GM19395 (cell line): Measurements from ENCODE around the gene BHLHE40.
"Not testable (repeated sequence)": the region's sequence is repeated elsewhere in the genome, so short reads cannot be mapped to it uniquely, and the experiment has no call there.

Experiments
- ATAC-seq: cut with Tn5 transposase; IDR thresholded peaks from one replicate; pipeline ENCODE4 v1.9.1; 2021; ENCODE audit warnings: mild to moderate bottlenecking, moderate library complexity; ENCODE audit not compliant: unreplicated experiment

BHLHE40 gene

DNA sequence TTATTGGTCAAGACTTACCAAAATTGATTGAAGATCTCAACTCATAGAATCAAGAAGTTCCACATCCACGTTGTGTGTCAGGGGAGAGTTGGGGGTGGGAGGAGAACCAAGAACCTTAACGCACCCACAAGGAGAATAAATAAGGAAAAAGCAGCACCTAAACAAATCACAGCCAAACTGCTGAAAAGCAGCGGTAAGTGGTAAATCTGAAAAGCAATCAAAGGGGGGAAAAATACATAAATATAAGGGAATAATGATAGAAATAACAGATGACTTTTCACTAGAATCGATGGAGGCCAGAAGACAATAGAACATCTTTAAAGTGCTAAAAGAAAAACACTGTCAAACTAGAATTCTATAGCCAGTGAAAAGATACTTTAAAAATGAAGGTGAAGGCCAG, 20.1 kb upstream of the BHLHE40 start:
- ATAC-seq: no peak

DNA sequence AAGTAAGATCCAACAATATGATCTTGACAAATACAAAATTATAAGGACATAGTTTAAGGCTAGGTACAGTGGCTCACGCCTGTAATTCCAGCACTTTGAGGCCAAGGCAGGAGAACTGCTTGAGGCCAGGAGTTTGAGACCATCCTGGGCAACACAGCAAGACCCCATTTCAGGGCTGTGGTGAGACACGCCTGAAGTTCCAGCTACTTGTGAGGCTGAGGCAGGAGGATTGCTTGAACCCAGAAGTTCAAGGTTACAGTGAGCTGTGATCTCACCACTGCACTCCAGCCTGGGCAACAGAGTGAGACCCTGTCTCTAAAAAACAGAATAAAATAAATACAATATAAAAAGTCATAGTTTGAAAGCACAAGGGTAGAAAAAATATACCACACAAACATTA, 17.4 kb upstream of the BHLHE40 start:
- ATAC-seq: not testable (repeated sequence)

DNA sequence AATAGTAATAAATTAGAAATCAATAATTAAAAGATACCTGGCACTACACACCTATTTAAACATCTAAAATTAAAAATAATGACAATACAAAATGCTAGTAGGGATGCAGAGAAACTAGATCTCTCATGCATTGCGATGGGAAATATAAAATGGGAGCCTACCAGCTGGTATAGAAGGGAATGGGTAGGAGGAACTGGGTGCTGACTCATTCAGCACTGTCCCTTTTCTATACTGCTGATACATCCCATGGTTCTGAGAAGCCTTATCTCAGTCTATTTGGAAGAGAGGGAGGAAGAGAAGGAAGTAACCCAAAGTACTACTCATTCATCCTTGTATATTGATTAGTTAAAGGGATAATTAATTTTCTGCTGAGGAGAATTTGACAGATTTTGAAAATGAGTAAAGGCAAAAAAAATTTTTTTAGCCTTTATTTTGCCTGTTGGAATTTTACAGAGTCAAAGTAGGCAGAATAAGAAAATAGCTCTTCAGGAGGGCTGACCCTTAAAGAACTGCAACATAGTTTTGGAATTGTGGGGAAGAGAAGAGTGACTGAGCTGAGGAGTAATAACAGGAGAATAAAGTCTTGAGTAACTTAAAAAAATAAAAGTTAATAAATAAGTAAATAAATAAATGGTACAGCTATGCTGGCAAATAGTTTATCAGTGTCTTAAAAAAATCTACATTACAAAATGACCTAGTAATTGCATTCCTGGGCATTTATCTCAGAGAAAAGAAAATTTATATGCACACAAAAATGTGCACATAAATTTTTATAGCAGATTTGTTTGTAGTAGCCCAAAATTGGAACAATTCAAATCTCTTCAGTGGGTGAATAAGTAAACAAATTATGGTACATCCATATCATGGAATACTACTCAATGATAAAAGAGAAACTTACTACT, 15.3 kb upstream of the BHLHE40 start:
- ATAC-seq: no peak

DNA sequence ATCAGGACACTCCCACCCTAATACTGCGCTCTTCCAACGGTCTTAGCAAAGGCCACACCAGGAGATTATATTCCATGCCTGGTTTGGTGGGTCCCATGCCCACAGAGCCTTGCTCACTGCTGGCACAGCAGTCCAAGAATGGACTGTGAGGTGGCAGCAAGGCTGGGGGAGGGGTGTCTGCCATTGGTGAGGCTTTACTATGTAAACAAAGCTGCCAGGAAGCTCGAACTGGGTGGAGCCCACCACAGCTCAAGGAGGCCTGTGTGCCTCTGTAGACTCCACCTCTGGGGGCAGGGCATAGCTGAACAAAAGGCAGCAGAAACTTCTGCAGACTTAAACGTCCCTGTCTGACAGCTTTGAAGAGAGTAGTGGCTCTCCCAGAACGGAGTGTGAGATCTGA, 13.2 kb upstream of the BHLHE40 start:
- ATAC-seq: not testable (repeated sequence)

DNA sequence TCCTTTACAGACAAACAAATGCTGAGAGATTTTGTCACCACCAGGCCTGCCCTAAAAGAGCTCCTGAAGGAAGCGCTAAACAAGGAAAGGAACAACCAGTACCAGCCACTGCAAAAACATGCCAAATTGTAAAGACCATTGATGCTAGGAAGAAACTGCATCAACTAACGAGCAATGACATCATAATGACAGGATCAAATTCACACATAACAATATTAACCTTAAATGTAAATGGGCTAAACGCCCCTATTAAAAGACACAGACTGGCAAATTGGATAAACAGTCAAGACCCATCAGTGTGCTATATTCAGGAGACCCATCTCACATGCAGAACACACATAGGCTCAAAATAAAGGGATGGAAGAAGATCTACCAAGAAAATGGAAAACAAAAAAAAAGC, 11.6 kb upstream of the BHLHE40 start:
- ATAC-seq: not testable (repeated sequence)

DNA sequence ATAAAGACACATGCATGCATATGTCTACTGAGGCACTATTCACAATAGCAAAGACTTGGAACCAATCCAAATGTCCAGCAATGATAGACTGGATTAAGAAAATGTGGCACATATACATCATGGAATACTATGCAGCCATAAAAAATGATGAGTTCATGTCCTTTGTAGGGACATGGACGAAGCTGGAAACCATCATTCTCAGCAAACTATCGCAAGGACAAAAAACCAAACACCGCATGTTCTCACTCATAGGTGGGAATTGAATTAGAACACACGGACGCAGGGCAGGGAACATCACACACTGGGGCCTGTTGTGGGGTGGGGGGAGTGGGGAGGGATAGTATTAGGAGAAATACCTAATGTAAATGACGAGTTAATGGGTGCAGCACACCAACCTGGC, 7.8 kb upstream of the BHLHE40 start:
- ATAC-seq: not testable (repeated sequence)

DNA sequence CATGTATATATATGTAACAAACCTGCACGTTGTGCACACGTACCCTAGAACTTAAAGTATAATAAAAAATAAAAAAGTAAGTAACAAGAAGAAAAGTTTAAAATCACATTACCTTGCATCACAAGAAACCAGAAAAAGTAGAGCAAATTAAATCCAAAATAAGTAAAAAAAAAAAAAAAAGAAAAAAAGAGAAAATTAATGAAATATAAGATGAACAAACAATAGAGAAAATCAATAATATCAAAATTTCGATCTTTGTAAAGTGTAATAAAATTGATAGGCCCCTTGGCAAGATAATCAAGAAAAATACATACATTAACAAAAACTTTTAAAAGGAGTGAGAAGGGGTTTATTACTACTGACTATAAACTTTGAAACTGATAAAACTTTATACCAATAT, 7.4 kb upstream of the BHLHE40 start:
- no peak for ATAC-seq

DNA sequence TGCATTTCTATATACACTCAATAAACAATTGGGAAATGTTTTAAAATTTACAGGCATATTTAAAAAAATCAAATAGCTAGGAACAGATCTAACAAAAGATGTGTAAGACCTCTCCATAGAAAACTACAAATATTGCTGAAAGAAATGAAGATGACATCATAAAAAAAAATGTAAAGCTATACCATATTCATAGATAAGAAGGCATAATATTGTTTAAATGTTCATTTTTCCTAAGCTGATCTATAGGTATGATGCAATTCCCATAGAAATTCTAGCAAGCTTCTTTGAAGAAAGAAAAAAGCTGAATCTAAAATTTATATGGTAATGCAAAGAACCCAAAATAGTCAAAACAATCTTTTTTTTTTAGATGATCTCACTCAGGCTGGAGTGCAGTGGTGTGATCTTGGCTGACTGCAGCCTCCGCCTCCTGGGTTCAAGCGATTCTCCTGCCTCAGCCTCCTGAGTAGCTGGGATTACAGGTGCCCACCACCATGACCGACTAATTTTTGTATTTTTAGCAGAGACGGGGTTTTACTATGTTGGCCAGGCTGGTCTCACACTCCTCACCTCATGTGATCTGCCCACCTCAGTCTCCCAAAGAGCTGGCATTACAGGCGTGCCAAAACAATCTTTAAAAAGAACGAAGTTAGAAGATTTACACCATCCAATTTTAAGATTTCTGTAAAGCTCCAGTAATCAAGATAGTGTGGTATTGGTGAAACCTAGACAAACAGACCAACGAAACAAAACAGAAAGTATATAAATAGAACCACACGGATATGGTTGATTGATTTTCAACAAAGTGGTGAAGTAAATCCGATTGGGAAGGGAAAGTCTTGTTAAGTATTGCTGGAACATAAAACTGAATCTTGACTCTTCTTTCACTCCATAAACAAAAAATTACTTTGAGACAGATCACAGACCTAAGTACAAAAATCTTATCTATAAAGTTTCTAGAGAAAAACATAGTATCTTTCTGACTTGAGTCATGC, 6.3 kb upstream of the BHLHE40 start:
- peak; percentile 32 for ATAC-seq

DNA sequence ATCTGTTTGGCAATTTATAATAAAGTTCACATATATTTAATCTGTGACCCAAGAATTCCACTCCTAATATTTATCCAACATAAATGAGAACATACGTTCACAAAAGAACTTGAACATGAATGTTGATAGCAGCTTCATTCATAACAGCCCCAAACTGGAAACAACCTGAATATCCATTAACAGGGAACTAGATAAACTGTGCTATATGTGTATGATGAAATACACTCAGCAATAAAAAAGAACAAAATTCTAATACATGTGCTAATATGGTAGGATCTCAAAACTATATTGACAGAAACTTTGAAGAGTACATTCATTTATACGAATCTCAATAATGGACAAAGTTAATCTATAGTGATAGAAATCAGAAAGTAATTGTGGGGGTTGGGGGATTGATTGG, 5.1 kb upstream of the BHLHE40 start:
- ATAC-seq: no peak

DNA sequence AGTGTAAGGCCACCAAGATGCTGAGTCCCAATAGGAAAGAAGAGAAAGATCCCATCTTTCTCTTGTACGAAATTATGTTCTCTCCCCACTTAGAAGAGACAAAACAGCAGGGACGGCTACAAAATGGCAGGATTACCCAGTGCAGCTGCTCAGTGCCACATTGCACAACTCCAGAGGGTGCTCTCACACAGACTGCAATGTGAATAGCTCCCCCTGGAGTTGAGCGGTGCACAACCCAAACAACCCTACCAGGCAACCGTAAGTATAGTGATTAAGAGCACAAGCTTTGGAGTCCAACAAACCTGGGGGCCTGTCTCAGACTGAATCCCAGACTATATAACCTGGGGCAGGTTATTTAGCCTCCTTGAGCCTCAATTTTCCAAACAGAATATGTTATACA, 3.1 kb upstream of the BHLHE40 start:
- ATAC-seq: no peak

DNA sequence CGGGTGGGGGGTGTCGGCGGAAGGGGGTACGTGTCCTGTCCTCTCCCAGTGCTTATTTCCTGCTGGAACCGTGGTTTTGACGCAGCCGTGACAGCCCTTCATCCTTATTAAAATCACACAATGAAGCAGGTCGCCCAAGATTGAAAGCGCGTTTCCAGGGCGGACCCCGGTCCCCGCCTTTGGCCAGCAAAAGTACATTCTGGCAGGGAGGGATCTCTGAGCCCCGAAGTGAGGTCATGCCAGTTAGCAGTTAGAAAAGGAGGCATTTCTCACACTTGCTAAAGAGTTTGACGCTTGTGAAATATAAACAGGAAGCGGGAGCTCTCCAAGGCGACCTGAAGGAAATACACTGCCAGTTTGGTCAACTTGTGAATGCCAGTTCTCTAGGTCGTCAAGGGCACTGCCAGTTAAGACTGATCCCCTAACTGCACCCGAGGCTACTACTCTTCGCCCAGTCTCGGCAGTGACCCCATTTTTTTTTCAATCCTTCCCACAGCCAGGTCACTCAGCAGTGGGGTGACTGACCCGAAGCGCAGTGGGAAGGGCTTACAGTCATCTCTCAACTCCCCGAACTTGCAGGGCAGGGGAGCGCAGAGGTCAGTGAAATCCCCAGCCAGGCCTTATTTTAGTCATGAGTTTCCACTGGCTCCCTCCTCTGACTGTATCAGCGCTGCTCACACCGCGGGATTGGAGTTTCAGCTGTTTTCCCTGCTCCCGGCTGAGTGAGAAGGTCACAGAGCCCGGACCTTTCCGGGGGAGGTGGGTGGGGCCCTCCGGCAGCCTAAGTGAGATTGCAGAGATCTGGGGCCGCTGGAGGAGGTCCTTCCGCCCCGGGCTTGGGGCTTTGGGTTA, 2.0 kb upstream of the BHLHE40 start:
- ATAC-seq: peak; percentile 51

DNA sequence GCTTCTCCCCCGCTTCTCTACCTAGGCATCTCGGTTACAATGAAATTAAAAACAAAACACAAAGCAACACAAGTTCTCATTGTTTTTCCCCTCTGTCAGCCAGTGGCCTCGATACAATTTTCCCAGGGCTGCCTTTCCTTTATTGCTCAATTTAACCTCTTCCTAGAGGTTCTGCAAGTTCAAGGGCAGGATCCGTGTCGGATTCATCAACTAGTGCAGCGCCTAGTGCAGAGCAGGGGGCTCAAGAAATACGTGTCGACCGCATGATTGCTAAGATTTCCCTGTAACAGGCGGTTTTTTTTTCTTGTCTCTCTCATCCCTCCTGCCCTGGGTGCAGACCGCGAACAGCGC, 1.4 kb upstream of the BHLHE40 start:
- ATAC-seq: peak; percentile 0

DNA sequence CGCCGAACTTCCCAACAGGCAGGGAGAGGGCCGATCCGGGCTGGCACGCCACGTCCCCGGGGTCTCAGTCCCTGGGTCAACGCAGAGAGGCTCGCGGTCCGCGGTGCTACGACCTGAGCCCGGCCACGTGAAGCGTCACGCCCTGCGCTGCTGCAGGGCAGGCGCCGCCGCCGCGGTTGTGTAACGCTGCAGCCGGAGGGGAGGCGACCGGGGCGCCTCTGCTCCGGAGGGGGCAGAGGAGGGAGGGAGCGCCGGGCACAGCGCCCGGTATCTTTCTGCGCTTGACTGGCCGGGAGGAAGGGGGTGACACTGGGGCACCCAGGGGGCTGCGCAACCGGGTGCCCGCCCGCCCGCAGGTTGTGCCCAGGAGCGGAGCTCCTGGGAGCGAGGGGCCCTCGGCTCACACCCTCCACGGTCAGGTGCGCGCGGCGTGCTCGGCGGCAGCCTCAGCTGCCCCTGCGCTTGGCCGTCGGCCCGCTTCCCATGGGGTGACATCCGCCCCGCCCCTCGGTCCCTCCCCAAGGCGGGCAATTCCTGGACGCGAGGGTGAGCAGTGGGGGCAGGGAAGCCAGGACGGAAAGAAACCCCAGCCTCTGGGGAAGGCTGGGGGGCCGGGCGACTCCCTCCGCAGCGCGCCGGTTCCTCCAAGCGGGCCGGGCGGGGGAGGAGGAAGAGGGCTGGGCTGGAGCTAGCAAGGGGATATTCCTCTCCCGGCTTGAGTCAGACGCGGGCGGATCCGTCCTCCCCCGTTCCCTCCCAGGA, 852 bp upstream of the BHLHE40 start:
- peak; percentile 45 for ATAC-seq

DNA sequence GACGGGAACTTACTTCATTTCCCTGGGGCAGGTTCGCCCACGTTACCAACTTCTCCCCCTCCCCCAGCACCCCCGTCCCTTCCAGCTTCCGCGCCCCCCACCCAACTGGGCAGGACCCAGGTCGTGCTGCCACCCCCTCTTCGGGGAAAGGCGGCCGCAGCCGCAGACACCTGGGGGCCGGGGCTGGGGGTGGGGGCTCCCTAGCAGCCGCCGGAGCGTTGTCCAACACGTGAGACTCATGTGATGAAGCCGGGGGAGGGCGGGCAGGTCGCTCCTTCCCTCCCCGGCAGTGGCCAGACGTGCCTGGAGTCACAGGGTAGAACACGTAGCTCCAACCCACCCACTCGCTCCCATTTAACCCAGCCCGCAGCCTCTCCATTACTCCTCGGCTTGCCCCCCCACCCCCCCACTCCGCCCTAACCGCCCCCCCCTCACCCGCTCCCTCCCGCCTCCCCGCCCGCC, 240 bp upstream of the BHLHE40 start:
- ATAC-seq: peak; percentile 45

DNA sequence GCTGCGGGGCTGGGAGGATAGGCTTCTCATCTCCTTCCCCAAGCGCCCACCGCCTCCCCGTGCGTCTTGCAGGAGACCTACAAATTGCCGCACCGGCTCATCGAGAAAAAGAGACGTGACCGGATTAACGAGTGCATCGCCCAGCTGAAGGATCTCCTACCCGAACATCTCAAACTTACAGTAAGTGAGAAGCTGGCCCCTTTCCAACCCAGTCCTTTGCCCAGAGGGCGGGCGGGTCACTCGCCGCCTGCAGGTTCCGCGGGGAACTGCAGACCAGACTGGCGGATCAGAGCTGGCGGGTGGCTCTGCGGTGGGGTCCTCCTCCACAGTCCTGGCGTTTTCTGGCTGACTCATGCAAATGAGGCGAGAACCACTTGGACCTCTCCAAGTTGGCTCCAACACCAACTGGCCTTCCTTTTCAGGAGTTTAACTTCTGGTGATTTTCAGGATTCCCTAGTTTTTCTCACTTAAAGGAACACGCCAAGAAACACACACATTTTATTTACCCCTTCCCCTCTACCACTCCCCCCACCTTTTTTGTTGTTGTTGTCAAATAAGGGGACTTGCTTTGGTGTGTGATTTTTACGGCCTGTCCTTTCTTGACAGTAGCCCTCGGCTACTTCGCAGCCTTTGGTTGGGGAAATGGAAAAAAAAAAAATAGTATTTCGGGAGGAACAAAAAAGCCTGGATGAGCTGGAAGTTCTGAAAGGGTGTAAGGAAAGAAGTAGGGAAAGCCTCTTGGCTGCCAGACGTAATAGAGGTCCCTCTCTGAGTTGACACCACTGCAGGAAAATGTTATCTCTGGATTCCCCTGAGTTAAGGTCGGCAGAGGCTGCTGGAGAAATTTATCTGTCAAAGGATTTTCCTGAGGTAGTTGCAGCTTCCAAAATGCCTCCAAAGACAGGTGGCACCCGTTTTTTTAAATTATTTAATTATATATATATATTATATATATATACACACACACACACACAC, 1.3 kb downstream of the BHLHE40 start:
- ATAC-seq: peak; percentile 14

DNA sequence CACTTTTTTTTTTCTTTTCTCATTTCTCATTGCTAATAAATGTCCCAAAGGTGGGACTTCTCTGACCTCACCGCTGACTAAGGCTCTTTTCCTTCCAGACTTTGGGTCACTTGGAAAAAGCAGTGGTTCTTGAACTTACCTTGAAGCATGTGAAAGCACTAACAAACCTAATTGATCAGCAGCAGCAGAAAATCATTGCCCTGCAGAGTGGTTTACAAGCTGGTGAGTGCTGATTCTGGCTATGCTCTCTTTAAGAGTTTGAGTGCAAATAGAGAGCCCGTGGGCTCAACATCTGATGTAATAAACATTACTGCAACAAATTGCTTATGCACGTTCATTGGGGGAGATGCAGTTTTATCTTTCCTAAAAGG, 2.0 kb downstream of the BHLHE40 start:
- no peak for ATAC-seq

DNA sequence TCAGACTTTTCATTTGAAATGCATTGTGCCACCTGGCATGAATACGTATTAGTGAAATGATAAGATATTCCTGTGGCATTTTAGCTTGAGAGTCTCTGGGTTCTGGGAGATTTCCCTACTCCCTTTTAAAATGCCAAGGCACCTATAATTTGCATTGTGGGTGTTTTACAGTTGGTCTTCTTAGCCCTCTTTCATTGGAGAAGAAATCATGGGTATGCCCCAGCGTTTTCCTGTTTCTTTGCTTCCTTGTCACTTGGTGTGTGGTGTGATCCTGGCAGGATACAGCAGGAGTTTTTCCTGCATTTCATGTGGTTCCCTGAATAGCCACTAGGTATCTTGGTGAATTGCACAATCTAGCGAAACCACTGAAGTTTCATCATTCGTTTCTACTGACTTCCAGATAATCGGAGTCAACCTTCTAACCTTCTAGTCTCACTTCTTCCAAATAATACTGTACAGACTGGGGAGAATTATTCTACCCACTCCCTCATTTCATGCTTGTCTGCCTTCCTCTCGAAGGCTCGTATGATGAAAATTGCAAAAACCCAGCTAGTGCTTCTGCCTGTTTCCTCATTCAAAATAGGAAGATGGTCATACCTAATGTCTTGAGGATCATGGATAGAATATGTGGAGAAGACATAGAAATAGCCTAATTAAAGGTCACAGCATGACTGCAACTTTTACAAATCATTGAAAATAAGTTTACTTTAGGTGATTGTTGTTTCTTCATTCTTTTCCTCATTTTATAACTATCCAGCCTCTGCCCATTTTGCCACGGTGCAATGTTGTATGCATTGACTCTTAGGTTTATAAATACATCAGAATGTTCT, 2.6 kb downstream of the BHLHE40 start:
- no peak for ATAC-seq
